Prostate gland (tissue), 2 donors: ENCODE results near the gene EED.

Experiments
- POLR2A ChIP-seq: fragments of 450-650 bp; IDR thresholded peaks from one replicate; pipeline ENCODE4 v1.6.1; 2016; ENCODE audit warnings: antibody characterized with exemption, mild to moderate bottlenecking
- POLR2AphosphoS5 ChIP-seq: sonication (generic); formaldehyde crosslinking; IDR thresholded peaks from one replicate; pipeline ENCODE4 v1.6.1; 2017; ENCODE audit warnings: antibody characterized with exemption
- TF ChIP-seq, protein P1 (sequence below), 4 experiments: fragments of 200-600 bp in 2 of 4; fragments of 450-650 bp in 2 of 4; sonication (generic) in 2 of 4; IDR thresholded peaks; 1 replicate in 3 of 4; 2 replicates in 1 of 4; pipeline ENCODE4 v1.5.1; 2016 to 2019; ENCODE audit warnings: antibody characterized with exemption in 4 of 4, mild to moderate bottlenecking in 2 of 4, moderate library complexity in 2 of 4

GRCh38 chr11:86279747-86280146, 35.2 kb downstream of the EED start:
- TF ChIP-seq, protein P1, sequence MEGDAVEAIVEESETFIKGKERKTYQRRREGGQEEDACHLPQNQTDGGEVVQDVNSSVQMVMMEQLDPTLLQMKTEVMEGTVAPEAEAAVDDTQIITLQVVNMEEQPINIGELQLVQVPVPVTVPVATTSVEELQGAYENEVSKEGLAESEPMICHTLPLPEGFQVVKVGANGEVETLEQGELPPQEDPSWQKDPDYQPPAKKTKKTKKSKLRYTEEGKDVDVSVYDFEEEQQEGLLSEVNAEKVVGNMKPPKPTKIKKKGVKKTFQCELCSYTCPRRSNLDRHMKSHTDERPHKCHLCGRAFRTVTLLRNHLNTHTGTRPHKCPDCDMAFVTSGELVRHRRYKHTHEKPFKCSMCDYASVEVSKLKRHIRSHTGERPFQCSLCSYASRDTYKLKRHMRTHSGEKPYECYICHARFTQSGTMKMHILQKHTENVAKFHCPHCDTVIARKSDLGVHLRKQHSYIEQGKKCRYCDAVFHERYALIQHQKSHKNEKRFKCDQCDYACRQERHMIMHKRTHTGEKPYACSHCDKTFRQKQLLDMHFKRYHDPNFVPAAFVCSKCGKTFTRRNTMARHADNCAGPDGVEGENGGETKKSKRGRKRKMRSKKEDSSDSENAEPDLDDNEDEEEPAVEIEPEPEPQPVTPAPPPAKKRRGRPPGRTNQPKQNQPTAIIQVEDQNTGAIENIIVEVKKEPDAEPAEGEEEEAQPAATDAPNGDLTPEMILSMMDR (IDR thresholded peaks at IDR 0.05) = no peak
- TF ChIP-seq POLR2A (no peak), POLR2AphosphoS5 (no peak)
